Astrocyte (in vitro differentiated cells and primary cell): ENCODE results near the gene PGF. TPM values are rescaled to one million over a fixed set of nuclear protein-coding genes. Genes with fewer than 3 reads are reported as not detected.
A peak's percentile ranks its signal among the peaks of the same experiment; 100 is the strongest.
"Not testable (repeated sequence)": the region's sequence is repeated elsewhere in the genome, so short reads cannot be mapped to it uniquely, and the experiment has no call there.

Source experiments
- DNase-seq: peaks from one replicate; pipeline ENCODE4 v3.0.0-alpha.2; 2010; ENCODE audit warnings: low read depth
- FAIRE-seq: peaks from 2 replicates; lab custom pipeline; 2011; peaks lifted over from hg19 to GRCh38; lab: Jason Lieb, UNC
- H2AFZ ChIP-seq: 2 replicates; pipeline ENCODE4 v1.6.0; 2012; ENCODE audit warnings: low read depth, low read length, inconsistent platforms
- H3K27ac ChIP-seq: 2 replicates; pipeline ENCODE4 v1.5.1; 2011; ENCODE audit warnings: low read depth, low read length, inconsistent platforms
- H3K27me3 ChIP-seq: 2 replicates; pipeline ENCODE4 v1.6.0; 2011; ENCODE audit warnings: low read length, inconsistent platforms; ENCODE audit not compliant: insufficient read depth
- H3K36me3 ChIP-seq: 2 replicates; pipeline ENCODE4 v1.5.1; 2011; ENCODE audit warnings: low read length, inconsistent platforms; ENCODE audit not compliant: insufficient read depth
- H3K4me1 ChIP-seq: 2 replicates; pipeline ENCODE4 v1.5.1; 2011; ENCODE audit warnings: low read length, inconsistent platforms; ENCODE audit not compliant: insufficient read depth
- H3K4me2 ChIP-seq: 2 replicates; pipeline ENCODE4 v1.6.0; 2012; ENCODE audit warnings: low read length, inconsistent platforms
- H3K4me3 ChIP-seq: 2 replicates; pipeline ENCODE4 v1.5.1; 2011; ENCODE audit warnings: low read depth, mild to moderate bottlenecking, low read length, inconsistent platforms; ENCODE audit not compliant: insufficient read depth
- H3K79me2 ChIP-seq: 2 replicates; pipeline ENCODE4 v1.6.0; 2012; ENCODE audit warnings: mild to moderate bottlenecking, low read length, inconsistent platforms; ENCODE audit not compliant: insufficient read depth
- H3K9ac ChIP-seq: 2 replicates; pipeline ENCODE4 v1.6.0; 2012; ENCODE audit warnings: mild to moderate bottlenecking, low read length, inconsistent platforms
- H3K9me3 ChIP-seq: 2 replicates; pipeline ENCODE4 v1.5.1; 2012; ENCODE audit warnings: low read depth, mild to moderate bottlenecking, low read length, inconsistent platforms; ENCODE audit not compliant: insufficient read depth
- H4K20me1 ChIP-seq: 2 replicates; pipeline ENCODE4 v1.6.0; 2012; ENCODE audit warnings: low read length, inconsistent platforms; ENCODE audit not compliant: insufficient read depth
- H3K27ac Mint-ChIP-seq: one replicate; pipeline ENCODE4 v1.8.0; 2021; ENCODE audit warnings: mild to moderate bottlenecking, mixed read lengths; ENCODE audit not compliant: unreplicated experiment
- H3K27me3 Mint-ChIP-seq: one replicate; pipeline ENCODE4 v1.8.0; 2021; ENCODE audit warnings: low read depth, mixed read lengths; ENCODE audit not compliant: unreplicated experiment
- H3K36me3 Mint-ChIP-seq: one replicate; pipeline ENCODE4 v1.8.0; 2021; ENCODE audit warnings: low read depth, mixed read lengths; ENCODE audit not compliant: unreplicated experiment
- H3K4me1 Mint-ChIP-seq: one replicate; pipeline ENCODE4 v1.8.0; 2021; ENCODE audit warnings: low read depth, mixed read lengths; ENCODE audit not compliant: unreplicated experiment
- H3K4me3 Mint-ChIP-seq: one replicate; pipeline ENCODE4 v1.8.0; 2021; ENCODE audit warnings: mild to moderate bottlenecking, moderate library complexity, mixed read lengths; ENCODE audit not compliant: unreplicated experiment
- H3K9me3 Mint-ChIP-seq: one replicate; pipeline ENCODE4 v1.8.0; 2021; ENCODE audit warnings: mild to moderate bottlenecking, mixed read lengths; ENCODE audit not compliant: unreplicated experiment
- EZH2 ChIP-seq: IDR thresholded peaks from 2 replicates; pipeline ENCODE4 v1.6.1; 2012; ENCODE audit warnings: mild to moderate bottlenecking, low read length, inconsistent platforms; ENCODE audit not compliant: insufficient read depth
- total RNA-seq: library from RNA; stranded (reverse); gene quantifications from 2 replicates; pipeline ENCODE4 v1.2.1, GENCODE V29; 2021
- TF ChIP-seq, protein P1 (sequence below): IDR thresholded peaks from 2 replicates; pipeline ENCODE4 v1.5.1; 2011; ENCODE audit warnings: low read depth, mild to moderate bottlenecking, inconsistent platforms, low read length, moderate library complexity; ENCODE audit not compliant: insufficient read depth

Gene PGF
- total RNA-seq, 1 donor from 2014 or later, result 3.5 TPM

GRCh38 chr14:74934041-74934440 lies 21.4 kb downstream of the PGF start:
- H3K4me1 Mint-ChIP-seq, result peaks cover 6% of the 10 kb centered on the region
- no peak overlapping the region for H3K27ac Mint-ChIP-seq
- H3K27ac ChIP-seq, result no peak overlapping the region
- H3K4me3 Mint-ChIP-seq, result no peak overlapping the region
- TF ChIP-seq, protein P1, sequence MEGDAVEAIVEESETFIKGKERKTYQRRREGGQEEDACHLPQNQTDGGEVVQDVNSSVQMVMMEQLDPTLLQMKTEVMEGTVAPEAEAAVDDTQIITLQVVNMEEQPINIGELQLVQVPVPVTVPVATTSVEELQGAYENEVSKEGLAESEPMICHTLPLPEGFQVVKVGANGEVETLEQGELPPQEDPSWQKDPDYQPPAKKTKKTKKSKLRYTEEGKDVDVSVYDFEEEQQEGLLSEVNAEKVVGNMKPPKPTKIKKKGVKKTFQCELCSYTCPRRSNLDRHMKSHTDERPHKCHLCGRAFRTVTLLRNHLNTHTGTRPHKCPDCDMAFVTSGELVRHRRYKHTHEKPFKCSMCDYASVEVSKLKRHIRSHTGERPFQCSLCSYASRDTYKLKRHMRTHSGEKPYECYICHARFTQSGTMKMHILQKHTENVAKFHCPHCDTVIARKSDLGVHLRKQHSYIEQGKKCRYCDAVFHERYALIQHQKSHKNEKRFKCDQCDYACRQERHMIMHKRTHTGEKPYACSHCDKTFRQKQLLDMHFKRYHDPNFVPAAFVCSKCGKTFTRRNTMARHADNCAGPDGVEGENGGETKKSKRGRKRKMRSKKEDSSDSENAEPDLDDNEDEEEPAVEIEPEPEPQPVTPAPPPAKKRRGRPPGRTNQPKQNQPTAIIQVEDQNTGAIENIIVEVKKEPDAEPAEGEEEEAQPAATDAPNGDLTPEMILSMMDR, result no peak
- TF ChIP-seq EZH2, result no peak
- no peak for DNase-seq
- no peaks in the 10 kb centered on the region for H3K27me3 Mint-ChIP-seq
- peaks cover under 1% of the 10 kb centered on the region for H3K4me1 ChIP-seq
- no peak overlapping the region for H3K4me2 ChIP-seq
- H3K36me3 Mint-ChIP-seq, result no peaks in the 10 kb centered on the region
- no peaks in the 10 kb centered on the region for H4K20me1 ChIP-seq
- H3K79me2 ChIP-seq, result no peaks in the 10 kb centered on the region
- H3K4me3 ChIP-seq, result no peak overlapping the region
- H3K9ac ChIP-seq, result no peak overlapping the region
- H3K36me3 ChIP-seq, result no peaks in the 10 kb centered on the region
- H3K27me3 ChIP-seq, result peaks cover 5% of the 10 kb centered on the region
- no peak overlapping the region for H2AFZ ChIP-seq
- no peaks in the 10 kb centered on the region for H3K9me3 Mint-ChIP-seq
- no peaks in the 10 kb centered on the region for H3K9me3 ChIP-seq
- no peak for FAIRE-seq

DNA sequence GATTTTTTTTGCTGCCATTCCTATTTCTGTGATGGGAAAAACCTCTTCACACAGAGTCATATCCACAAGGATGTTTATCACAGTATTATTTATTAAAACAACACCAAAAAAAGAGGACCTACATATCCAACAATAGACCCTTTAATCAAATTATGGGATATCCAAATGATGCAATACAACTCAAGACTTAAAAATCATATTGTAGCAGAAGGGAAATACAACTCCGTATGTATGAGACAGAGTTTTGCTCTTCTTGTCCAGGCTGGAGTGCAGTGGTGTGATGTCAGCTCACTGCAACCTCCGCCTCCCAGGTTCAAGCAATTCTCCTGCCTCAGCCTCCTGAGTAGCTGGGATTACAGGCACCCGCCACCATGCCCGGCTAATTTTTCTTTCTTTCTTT lies 22.5 kb downstream of the PGF start:
- not testable (repeated sequence) for H4K20me1 ChIP-seq, H3K27me3 Mint-ChIP-seq, FAIRE-seq, H3K4me1 Mint-ChIP-seq, H3K36me3 Mint-ChIP-seq, H3K4me3 ChIP-seq, DNase-seq, H3K9me3 Mint-ChIP-seq, H3K79me2 ChIP-seq, H3K9ac ChIP-seq, H3K36me3 ChIP-seq, H3K27ac ChIP-seq, H3K9me3 ChIP-seq, H3K4me1 ChIP-seq, H3K4me2 ChIP-seq, H3K27me3 ChIP-seq, H2AFZ ChIP-seq, H3K4me3 Mint-ChIP-seq
- peak overlapping the region; percentile 5 for H3K27ac Mint-ChIP-seq

GRCh38 chr14:74932401-74932901 lies 22.9 kb downstream of the PGF start:
- Mint-ChIP-seq H3K27me3 (no peaks in the 10 kb centered on the region), H3K9me3 (no peaks in the 10 kb centered on the region), H3K4me3 (no peak overlapping the region), H3K36me3 (no peaks in the 10 kb centered on the region), H3K27ac (peak overlapping the region; percentile 5), H3K4me1 (peaks cover 5% of the 10 kb centered on the region)
- Histone ChIP-seq H3K4me1 (no peaks in the 10 kb centered on the region), H3K36me3 (no peaks in the 10 kb centered on the region), H3K27me3 (peaks cover 5% of the 10 kb centered on the region), H3K27ac (no peak overlapping the region), H2AFZ (no peak overlapping the region), H3K4me3 (no peak overlapping the region), H3K79me2 (no peaks in the 10 kb centered on the region), H3K9me3 (no peaks in the 10 kb centered on the region), H4K20me1 (no peaks in the 10 kb centered on the region), H3K9ac (no peak overlapping the region), H3K4me2 (no peak overlapping the region)
- DNase-seq, result no peak
- TF ChIP-seq, protein P1, result no peak
- TF ChIP-seq EZH2, result no peak
- no peak for FAIRE-seq

- not testable (repeated sequence) for H3K27ac Mint-ChIP-seq, H3K9me3 ChIP-seq, H3K27me3 ChIP-seq, H3K27ac ChIP-seq, H3K27me3 Mint-ChIP-seq, H3K4me1 Mint-ChIP-seq, H3K79me2 ChIP-seq, H3K4me3 Mint-ChIP-seq, H3K4me1 ChIP-seq, H2AFZ ChIP-seq, H3K4me3 ChIP-seq, H3K9me3 Mint-ChIP-seq, H3K36me3 ChIP-seq, H3K9ac ChIP-seq, H4K20me1 ChIP-seq, H3K4me2 ChIP-seq, H3K36me3 Mint-ChIP-seq, FAIRE-seq, DNase-seq
These were observed 23.7 kb downstream of the PGF start for GRCh38 chr14:74931744-74932143.
